Measurements from ENCODE around the gene TMEM187. TPM values are rescaled to one million over a fixed set of nuclear protein-coding genes. Genes with fewer than 3 reads are reported as not detected.

TMEM187 gene
- total RNA-seq, 1 donor from 2014 or later, result 18.3 TPM

DNA sequence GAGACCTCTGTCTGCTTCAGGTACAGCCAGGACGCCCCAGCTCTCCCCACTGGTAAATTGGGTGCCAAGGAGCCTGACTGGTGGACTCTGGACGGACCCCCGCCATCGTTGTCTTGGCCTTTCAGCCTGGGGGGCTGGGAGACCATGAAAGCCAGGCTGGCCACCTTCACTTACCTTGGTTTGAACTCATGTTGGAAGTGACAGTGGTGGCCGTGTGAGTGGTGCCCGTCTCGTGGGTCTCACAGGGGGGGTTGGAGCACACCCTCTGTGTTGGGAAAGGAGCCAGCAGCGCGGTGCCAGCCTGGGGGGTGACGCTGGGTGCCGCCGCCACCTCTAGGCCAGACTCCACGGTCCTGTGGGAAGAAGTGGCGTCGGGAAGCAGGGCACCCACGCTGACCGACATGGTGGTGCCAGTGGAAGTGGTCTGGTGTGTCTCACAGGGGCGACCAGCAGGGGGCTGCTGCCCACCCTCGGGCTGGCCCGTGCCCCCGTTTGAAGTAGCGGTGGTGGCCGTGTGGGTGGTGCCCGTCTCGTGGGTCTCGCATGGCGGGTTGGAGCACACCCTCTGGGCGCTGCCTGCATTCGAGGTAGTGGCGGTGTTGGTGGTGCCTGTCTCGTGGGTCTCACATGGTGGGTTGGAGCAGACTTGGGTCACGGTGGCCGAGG is 18.5 kb upstream of the TMEM187 start:
- H3K9me3 Mint-ChIP-seq (ENCODE audit: low read depth), result no peaks in the 10 kb centered on the region
- peaks cover 43% of the 10 kb centered on the region for H3K36me3 Mint-ChIP-seq (ENCODE audit: low read depth)
- no peak for DNase-seq (ENCODE audit: low spot score)
- no peak for TF ChIP-seq CTCF (IDR thresholded peaks at IDR 0.05)
- H3K4me1 Mint-ChIP-seq (ENCODE audit: low read depth), result peaks cover 10% of the 10 kb centered on the region
- H3K27ac Mint-ChIP-seq (ENCODE audit: unreplicated experiment), result peak overlapping the region; percentile 41
- no peaks in the 10 kb centered on the region for H3K27me3 Mint-ChIP-seq (ENCODE audit: low read depth)
- H3K4me3 Mint-ChIP-seq (ENCODE audit: unreplicated experiment), result no peak overlapping the region

GRCh38 chrX:153954558-153955227 is 17.9 kb upstream of the TMEM187 start:
- Mint-ChIP-seq H3K36me3 (ENCODE audit: low read depth) (peaks cover 42% of the 10 kb centered on the region), H3K4me1 (ENCODE audit: low read depth) (peaks cover 10% of the 10 kb centered on the region), H3K27me3 (ENCODE audit: low read depth) (no peaks in the 10 kb centered on the region), H3K27ac (ENCODE audit: unreplicated experiment) (peak overlapping the region; percentile 41), H3K9me3 (ENCODE audit: low read depth) (no peaks in the 10 kb centered on the region), H3K4me3 (ENCODE audit: unreplicated experiment) (no peak overlapping the region)
- no peak for DNase-seq (ENCODE audit: low spot score)
- no peak for TF ChIP-seq CTCF (IDR thresholded peaks at IDR 0.05)

GRCh38 chrX:153955228-153955732 is 17.3 kb upstream of the TMEM187 start:
- H3K4me1 Mint-ChIP-seq (ENCODE audit: low read depth), result peaks cover 10% of the 10 kb centered on the region
- peak overlapping the region; percentile 45 for H3K27ac Mint-ChIP-seq (ENCODE audit: unreplicated experiment)
- H3K27me3 Mint-ChIP-seq (ENCODE audit: low read depth), result no peaks in the 10 kb centered on the region
- H3K9me3 Mint-ChIP-seq (ENCODE audit: low read depth), result no peaks in the 10 kb centered on the region
- peak; percentile 94 for DNase-seq (ENCODE audit: low spot score)
- peaks cover 45% of the 10 kb centered on the region for H3K36me3 Mint-ChIP-seq (ENCODE audit: low read depth)
- TF ChIP-seq CTCF (IDR thresholded peaks at IDR 0.05), result no peak
- H3K4me3 Mint-ChIP-seq (ENCODE audit: unreplicated experiment), result no peak overlapping the region

- Mint-ChIP-seq H3K36me3 (ENCODE audit: low read depth) (peaks cover 45% of the 10 kb centered on the region), H3K4me3 (ENCODE audit: unreplicated experiment) (no peak overlapping the region), H3K4me1 (ENCODE audit: low read depth) (peaks cover 10% of the 10 kb centered on the region), H3K9me3 (ENCODE audit: low read depth) (no peaks in the 10 kb centered on the region), H3K27me3 (ENCODE audit: low read depth) (no peaks in the 10 kb centered on the region), H3K27ac (ENCODE audit: unreplicated experiment) (no peak overlapping the region)
- DNase-seq (ENCODE audit: low spot score), result peak; percentile 85
- TF ChIP-seq CTCF (IDR thresholded peaks at IDR 0.05), result no peak
These were observed 16.3 kb upstream of the TMEM187 start for GRCh38 chrX:153956044-153956907.

DNA sequence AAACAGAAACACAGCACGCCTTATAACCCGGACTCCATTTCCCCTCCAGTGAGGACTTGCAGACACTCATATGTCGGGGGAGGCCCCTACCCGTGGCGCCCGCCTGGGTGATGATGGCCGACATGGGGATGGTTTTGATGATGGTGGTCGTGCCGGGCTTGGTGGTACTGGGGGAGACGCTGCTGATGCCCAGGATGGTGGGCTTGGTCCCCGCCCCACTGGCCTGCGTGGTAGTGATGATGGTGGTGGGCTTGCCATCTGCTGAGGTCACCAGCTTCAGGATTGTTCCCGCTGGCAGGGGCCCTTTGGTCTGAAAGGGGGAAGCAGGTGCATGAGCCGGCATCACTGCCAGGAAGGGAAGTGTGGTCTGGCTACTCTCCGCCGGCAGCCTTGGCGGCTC is 15.3 kb upstream of the TMEM187 start:
- H3K4me3 Mint-ChIP-seq (ENCODE audit: unreplicated experiment), result no peak overlapping the region
- no peaks in the 10 kb centered on the region for H3K27me3 Mint-ChIP-seq (ENCODE audit: low read depth)
- TF ChIP-seq CTCF (IDR thresholded peaks at IDR 0.05), result no peak
- H3K27ac Mint-ChIP-seq (ENCODE audit: unreplicated experiment), result peak overlapping the region; percentile 36
- H3K9me3 Mint-ChIP-seq (ENCODE audit: low read depth), result no peaks in the 10 kb centered on the region
- H3K36me3 Mint-ChIP-seq (ENCODE audit: low read depth), result peaks cover 47% of the 10 kb centered on the region
- no peak for DNase-seq (ENCODE audit: low spot score)
- H3K4me1 Mint-ChIP-seq (ENCODE audit: low read depth), result peaks cover 10% of the 10 kb centered on the region

Data from chondrocyte (in vitro differentiated cells).